ENCODE results near the gene ANO1.

Gene ANO1

DNA sequence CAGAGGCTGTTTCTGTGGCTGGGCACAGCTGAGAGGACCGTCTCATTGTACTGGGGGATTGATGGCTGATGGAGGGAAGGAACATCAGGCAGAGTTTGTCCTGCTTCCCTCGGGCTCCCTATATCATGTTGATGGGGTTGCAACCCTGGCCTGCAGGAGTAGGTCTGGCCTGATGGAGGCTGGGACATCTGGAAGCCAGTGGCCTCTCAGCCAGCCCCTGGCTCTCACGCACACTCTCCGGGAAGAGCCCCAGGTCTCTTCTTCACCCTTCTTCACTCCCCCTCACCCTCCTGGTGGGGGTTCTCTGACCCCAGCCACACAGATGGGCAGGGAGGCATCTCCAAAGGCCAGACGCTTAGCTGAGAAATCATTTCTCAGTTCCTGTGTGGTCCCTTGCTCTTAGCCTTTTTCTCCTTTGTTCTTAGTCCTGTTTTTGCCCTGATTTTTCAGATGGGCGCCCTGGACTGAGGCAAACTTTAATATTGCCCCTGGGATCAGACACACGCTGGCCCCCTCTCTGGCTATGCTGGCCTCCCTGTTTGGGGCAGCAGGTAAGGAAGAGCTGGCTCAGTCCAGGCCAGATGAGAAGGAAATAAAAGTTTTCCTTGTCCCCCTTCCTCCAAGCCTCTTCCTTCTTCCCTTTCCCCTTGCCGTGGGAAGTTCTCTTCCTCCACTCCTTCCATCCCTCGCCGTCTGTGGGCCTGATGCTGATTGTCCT lies 13.9 kb upstream of the ANO1 start:
- H3K4me3 ChIP-seq (ENCODE audit: low read depth, low read length), result no peak overlapping the region
- TF ChIP-seq, protein P1, sequence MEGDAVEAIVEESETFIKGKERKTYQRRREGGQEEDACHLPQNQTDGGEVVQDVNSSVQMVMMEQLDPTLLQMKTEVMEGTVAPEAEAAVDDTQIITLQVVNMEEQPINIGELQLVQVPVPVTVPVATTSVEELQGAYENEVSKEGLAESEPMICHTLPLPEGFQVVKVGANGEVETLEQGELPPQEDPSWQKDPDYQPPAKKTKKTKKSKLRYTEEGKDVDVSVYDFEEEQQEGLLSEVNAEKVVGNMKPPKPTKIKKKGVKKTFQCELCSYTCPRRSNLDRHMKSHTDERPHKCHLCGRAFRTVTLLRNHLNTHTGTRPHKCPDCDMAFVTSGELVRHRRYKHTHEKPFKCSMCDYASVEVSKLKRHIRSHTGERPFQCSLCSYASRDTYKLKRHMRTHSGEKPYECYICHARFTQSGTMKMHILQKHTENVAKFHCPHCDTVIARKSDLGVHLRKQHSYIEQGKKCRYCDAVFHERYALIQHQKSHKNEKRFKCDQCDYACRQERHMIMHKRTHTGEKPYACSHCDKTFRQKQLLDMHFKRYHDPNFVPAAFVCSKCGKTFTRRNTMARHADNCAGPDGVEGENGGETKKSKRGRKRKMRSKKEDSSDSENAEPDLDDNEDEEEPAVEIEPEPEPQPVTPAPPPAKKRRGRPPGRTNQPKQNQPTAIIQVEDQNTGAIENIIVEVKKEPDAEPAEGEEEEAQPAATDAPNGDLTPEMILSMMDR (IDR thresholded peaks at IDR 0.05; ENCODE audit: low read depth, low read length), result no peak

GRCh38 chr11:70064726-70065317 lies 13.3 kb upstream of the ANO1 start:
- TF ChIP-seq, protein P1 (IDR thresholded peaks at IDR 0.05; ENCODE audit: low read depth, low read length), result no peak
- H3K4me3 ChIP-seq (ENCODE audit: low read depth, low read length), result no peak overlapping the region

DNA sequence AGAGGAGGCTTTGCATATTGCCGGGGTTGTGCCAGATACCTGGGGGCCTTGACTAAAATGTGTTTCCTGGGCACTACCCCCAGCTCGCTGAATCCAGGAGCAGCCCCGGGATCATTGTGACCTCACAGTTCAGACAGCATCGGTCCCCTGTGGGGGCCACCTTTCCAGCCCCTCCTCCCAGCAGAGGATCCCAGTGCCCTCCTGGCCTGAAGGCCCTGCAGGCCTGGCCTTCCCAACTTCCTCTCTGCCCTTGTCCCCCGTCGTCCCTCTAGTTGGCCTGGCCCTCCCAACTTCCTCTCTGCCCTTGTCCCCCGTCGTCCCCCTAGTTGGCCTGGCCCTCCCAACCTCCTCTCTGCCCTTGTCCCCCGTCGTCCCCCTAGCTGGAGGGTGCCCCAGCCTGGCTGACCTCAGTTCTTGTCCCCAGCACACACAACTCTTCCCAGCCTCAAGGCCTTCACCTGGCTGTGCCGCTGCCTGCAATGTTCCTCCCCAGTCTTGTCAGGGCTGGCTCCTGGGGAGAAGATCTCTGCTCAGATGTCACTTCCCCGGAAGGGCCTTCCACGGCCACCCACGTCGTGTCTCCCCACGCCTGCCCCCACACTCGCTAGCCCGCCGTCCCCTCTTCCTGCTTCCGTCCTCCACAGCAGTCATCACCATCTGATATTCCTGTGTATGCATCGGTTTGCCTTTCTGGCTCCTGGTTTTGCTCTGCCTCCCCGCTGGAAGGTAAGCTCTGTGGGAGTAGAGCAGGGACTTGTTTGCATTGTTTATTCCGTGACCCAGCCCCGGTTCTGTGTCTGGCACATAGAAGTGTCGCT lies 12.6 kb upstream of the ANO1 start:
- H3K4me3 ChIP-seq (ENCODE audit: low read depth, low read length), result no peak overlapping the region
- TF ChIP-seq, protein P1 (IDR thresholded peaks at IDR 0.05; ENCODE audit: low read depth, low read length), result no peak

DNA sequence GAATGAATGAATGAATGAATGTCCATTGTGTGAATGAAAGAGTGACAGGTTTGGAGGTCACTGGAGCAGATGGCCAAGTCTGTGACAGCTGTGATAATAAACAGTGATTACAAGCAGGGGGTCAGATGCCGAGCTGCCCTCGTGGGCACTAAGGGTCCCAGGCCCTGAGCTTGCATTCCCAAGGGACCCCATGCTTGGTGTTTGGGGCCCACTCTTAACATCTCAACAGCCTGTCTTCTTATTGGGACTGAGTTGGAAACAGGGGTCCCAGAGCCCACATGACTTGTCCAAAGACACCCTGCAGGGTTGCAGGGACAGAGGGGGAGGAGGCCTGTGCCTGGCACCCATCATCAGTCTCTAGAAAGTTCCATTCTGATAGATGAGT lies 12.0 kb upstream of the ANO1 start:
- TF ChIP-seq, protein P1 (IDR thresholded peaks at IDR 0.05; ENCODE audit: low read depth, low read length), result no peak

DNA sequence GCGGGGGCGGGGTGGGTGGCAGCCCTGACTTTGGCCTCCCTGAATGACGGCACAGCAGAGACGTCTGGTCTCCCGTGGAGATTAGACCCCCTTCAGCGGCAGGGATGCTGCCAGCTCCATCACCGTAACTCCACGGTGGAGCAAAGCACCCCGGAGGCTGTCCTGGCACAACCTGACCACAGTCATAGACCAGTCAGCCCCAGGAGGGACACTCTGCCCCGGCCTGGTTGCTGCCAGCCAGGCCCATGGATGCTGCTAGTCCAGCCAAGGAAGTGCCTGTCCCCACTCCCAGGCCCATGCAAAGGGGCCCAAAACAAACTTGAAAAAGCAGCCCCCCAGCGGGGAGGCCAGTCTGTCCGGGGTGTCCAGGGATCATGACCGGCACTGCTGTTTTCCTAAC lies 11.5 kb upstream of the ANO1 start:
- TF ChIP-seq, protein P1 (IDR thresholded peaks at IDR 0.05; ENCODE audit: low read depth, low read length), result no peak
- H3K4me3 ChIP-seq (ENCODE audit: low read depth, low read length), result no peak overlapping the region

More for the DNA sequence above, 12.0 kb upstream of the ANO1 start:
- H3K4me3 ChIP-seq (ENCODE audit: low read depth, low read length), result no peak overlapping the region

GRCh38 chr11:70067036-70067435 lies 11.1 kb upstream of the ANO1 start:
- TF ChIP-seq, protein P1 (IDR thresholded peaks at IDR 0.05; ENCODE audit: low read depth, low read length), result no peak
- H3K4me3 ChIP-seq (ENCODE audit: low read depth, low read length), result no peak overlapping the region
